SH-SY5Y (cell line): ENCODE results near the gene CLIP2.

Experiments used
- GATA2 ChIP-seq: IDR thresholded peaks from 2 replicates; pipeline ENCODE4 v1.6.1; 2011; ENCODE audit warnings: mild to moderate bottlenecking, low read depth, low read length
- GATA3 ChIP-seq: IDR thresholded peaks from 2 replicates; pipeline ENCODE4 v1.6.1; 2011; ENCODE audit warnings: low read depth, mild to moderate bottlenecking, low read length, moderate library complexity

GRCh38 chr7:74412056-74412455, 122.8 kb downstream of the CLIP2 start:
- TF ChIP-seq GATA2 (no peak), GATA3 (no peak)
